Measurements from ENCODE around the gene YIPF3.

GRCh38 chr6:43541774-43542471 lies 25.2 kb upstream of the YIPF3 start:
- no peak for TF ChIP-seq USF2 (IDR thresholded peaks at IDR 0.05; ENCODE audit: borderline replicate concordance, low read depth, low read length)
- no peak for TF ChIP-seq EP300 (IDR thresholded peaks at IDR 0.05; ENCODE audit: borderline replicate concordance in 1 of 2, control insufficient read depth in 1 of 2, low read depth in 2 of 2, low read length in 2 of 2)
- TF ChIP-seq POLR2A (IDR thresholded peaks at IDR 0.05; ENCODE audit: low read depth, low read length), result no peak
- TF ChIP-seq PKNOX1 (IDR thresholded peaks at IDR 0.05), result no peak
- TF ChIP-seq CTCF (IDR thresholded peaks at IDR 0.05 in 2 of 3, conservative IDR thresholded peaks at IDR 0.05 in 1 of 3; ENCODE audit: control insufficient read depth in 2 of 3, extremely low read depth in 1 of 3, insufficient read depth in 1 of 3, low read depth in 3 of 3, low read length in 3 of 3), result no peak
- no peak for TF ChIP-seq E2F8 (IDR thresholded peaks at IDR 0.05; ENCODE audit: low read depth, partially characterized antibody)
- peak; percentile 14; the same call in 1 of the 2 replicates for TF ChIP-seq JUNB (IDR thresholded peaks at IDR 0.05)

All from GM12878 (cell line).